Adrenal gland (tissue), 12 donors: Measurements from ENCODE around the gene NOL9. TPM values are rescaled to one million over a fixed set of nuclear protein-coding genes. Genes with fewer than 3 reads are reported as not detected.

ENCODE experiments used
- DNase-seq, 7 donors: peaks; one replicate each; pipeline ENCODE4 v3.0.0-alpha.2; 2019 to 2020
- H3K27ac ChIP-seq, 5 donors: fragments of 200-600 bp; sonication (generic) in 4 of 5; 1 replicate in 3 of 5; 2 replicates in 2 of 5; pipeline versions ENCODE4 v1.5.1 to v1.8.0; 2016 to 2020; ENCODE audit warnings: mild to moderate bottlenecking in 1 of 5
- H3K27me3 ChIP-seq: fragments of 200-600 bp; 2 replicates; pipeline ENCODE4 v1.8.0; 2021
- H3K36me3 ChIP-seq, 2 donors: fragments of 200-600 bp; replicated peaks in 1 of 2; 1 replicate in 1 of 2; 2 replicates in 1 of 2; pipeline versions ENCODE4 v1.5.1 to v1.8.0; 2018 to 2022
- H3K4me1 ChIP-seq, 2 donors: fragments of 200-600 bp; replicated peaks in 1 of 2; 1 replicate in 1 of 2; 2 replicates in 1 of 2; pipeline versions ENCODE4 v1.5.1 to v1.8.0; 2018 to 2021
- H3K4me3 ChIP-seq, 4 donors: fragments of 200-600 bp; sonication (generic) in 3 of 4; one replicate each; pipeline ENCODE4 v1.5.1; 2016 to 2018
- H3K9me3 ChIP-seq, 3 donors: fragments of 200-600 bp; sonication (generic) in 1 of 3; replicated peaks in 1 of 3; 1 replicate in 2 of 3; 2 replicates in 1 of 3; pipeline versions ENCODE4 v1.5.1 to v1.8.0; 2016 to 2021
- CTCF ChIP-seq, 6 experiments: fragments of 450-650 bp in 4 of 6; fragments of 200-600 bp in 2 of 6; sonication (generic) in 1 of 6; IDR thresholded peaks; 1 replicate in 5 of 6; 2 replicates in 1 of 6; pipeline versions ENCODE4 v1.5.1 to v1.8.0; 2016 to 2021; ENCODE audit warnings: antibody characterized with exemption in 6 of 6, mild to moderate bottlenecking in 2 of 6, moderate library complexity in 1 of 6
- POLR2A ChIP-seq, 2 donors: fragments of 450-650 bp; IDR thresholded peaks; one replicate each; pipeline ENCODE4 v1.6.1; 2017; ENCODE audit warnings: antibody characterized with exemption in 2 of 2, mild to moderate bottlenecking in 2 of 2, moderate library complexity in 1 of 2
- WGBS, 4 donors: extraction: QIAGEN DNeasy Blood & Tissue Kit in 2 of 4; methylation state at CpG; one replicate each; pipeline versions ENCODE4 v1.1.5 to v1.1.7; 2013 to 2017; 5-methylcytosine and 5-hydroxymethylcytosine counted together
- intact Hi-C, 2 donors: fragments of 100-400 bp; cut with DNase I; formaldehyde crosslinking; loops; one replicate each; pipeline versions ENCODE4 v1.14.1 to v1.15.0; 2022 to 2023
- polyA plus RNA-seq, 3 donors: library from polyadenylated mRNA; stranded (reverse); fragments of 200-250 nt in 2 of 3; fragments of 350-450 nt in 1 of 3; fragmentation: Illumina TruSeq in 1 of 3; extraction: RNeasy Lipid Tissue Mini Kit (QIAGEN cat#74804) in 1 of 3; gene quantifications; one replicate each; pipeline ENCODE4 v1.2.3, GENCODE V29; 2013 to 2014
- total RNA-seq, 9 donors: library from RNA; depleted of rRNA in 4 of 9; stranded (reverse); fragments of >200 nt in 4 of 9; fragments of 120-200 nt in 1 of 9; fragmentation: NEBNext Ultra II Directional in 1 of 9; extraction: Animal tissue kit (Norgen Biotek cat#: 25700) in 1 of 9; gene quantifications; one replicate each; pipeline versions ENCODE4 v1.1.0 to v1.2.4, GENCODE V29; 2013 to 2023
- donor health status: healthy with polysubstance abuse.
- donor health status: Bipolar disorder and iron deficiency.
- donor health status: DM: yes; HTN: yes; CAD: no.
- donor health status: DM: no; HTN: no; CAD: no.
- donor health status: DM: no; HTN: no; CAD: no.
- donor health status: DM: yes; HTN: yes; CAD: no.

NOL9 gene
- total and polyA plus RNA-seq, 12 donors = 5.9 to 39.7 (median 19.7) TPM

GRCh38 chr1:6509220-6509918, 44.9 kb downstream of the NOL9 start:
- H3K36me3 ChIP-seq = no peaks in the 10 kb centered on the region
- no peaks in the 10 kb centered on the region for H3K9me3 ChIP-seq
- H3K4me3 ChIP-seq = no peak overlapping the region
- H3K27me3 ChIP-seq = no peaks in the 10 kb centered on the region
- peaks cover 0 to 25% of the 10 kb centered on the region in 2 donors for H3K4me1 ChIP-seq
- peak overlapping the region in 1 of 5 donors; percentile 26 for H3K27ac ChIP-seq
- DNase-seq = no peak
- intact Hi-C loops = no loop called here
- TF ChIP-seq CTCF (IDR thresholded peaks at IDR 0.05) = no peak
- TF ChIP-seq POLR2A (IDR thresholded peaks at IDR 0.05) = no peak
- WGBS, 4 donors = 67 to 85% (median 74%) methylated on average over 5 to 20 of the region's 20 CpGs

DNA sequence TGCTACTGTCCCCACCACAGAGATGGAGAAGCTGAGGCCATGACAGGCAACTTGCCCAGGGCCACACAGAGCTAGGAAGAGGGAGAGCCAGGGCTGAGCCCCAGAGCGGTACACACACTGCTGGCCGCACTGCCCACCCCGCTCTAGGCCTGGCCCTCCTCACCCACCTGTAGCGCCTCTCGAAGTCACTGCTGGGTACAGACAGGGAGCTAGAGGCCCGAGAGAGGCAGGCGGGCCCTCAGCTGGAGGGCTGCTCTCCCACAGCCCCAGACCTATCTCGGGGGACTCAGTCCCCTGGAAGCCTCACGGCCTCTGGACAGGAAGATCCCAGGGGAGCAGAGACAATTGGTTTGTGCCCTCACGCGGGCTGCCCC, 45.5 kb downstream of the NOL9 start:
- DNase-seq = no peak

GRCh38 chr1:6508154-6508815, 46.0 kb downstream of the NOL9 start:
- Histone ChIP-seq H3K27ac (no peak overlapping the region), H3K4me3 (no peak overlapping the region), H3K9me3 (no peaks in the 10 kb centered on the region), H3K4me1 (peaks cover 0 to 25% of the 10 kb centered on the region in 2 donors), H3K27me3 (no peaks in the 10 kb centered on the region), H3K36me3 (no peaks in the 10 kb centered on the region)
- DNase-seq = no peak
- intact Hi-C loops = no loop called here
- TF ChIP-seq CTCF (IDR thresholded peaks at IDR 0.05) (no peak), POLR2A (IDR thresholded peaks at IDR 0.05) (no peak)
- WGBS, 4 donors = 81 to 88% (median 83%) methylated on average over 1 to 18 of the region's 18 CpGs

More for the DNA sequence above, 45.5 kb downstream of the NOL9 start:
- WGBS, 4 donors = 90 to 100% (median 90%) methylated on average over 2 to 11 of the region's 11 CpGs
- intact Hi-C loops = no loop called here
- Histone ChIP-seq H3K4me3 (no peak overlapping the region), H3K4me1 (peaks cover 0 to 25% of the 10 kb centered on the region in 2 donors), H3K9me3 (no peaks in the 10 kb centered on the region), H3K36me3 (no peaks in the 10 kb centered on the region), H3K27me3 (no peaks in the 10 kb centered on the region), H3K27ac (peak overlapping the region in 1 of 5 donors; percentile 26)
- no peak for TF ChIP-seq CTCF (IDR thresholded peaks at IDR 0.05)
- no peak for TF ChIP-seq POLR2A (IDR thresholded peaks at IDR 0.05)

GRCh38 chr1:6507461-6507911, 46.8 kb downstream of the NOL9 start:
- Histone ChIP-seq H3K4me1 (peaks cover 3 to 32% of the 10 kb centered on the region in 2 donors), H3K36me3 (no peaks in the 10 kb centered on the region), H3K9me3 (no peaks in the 10 kb centered on the region), H3K27me3 (no peaks in the 10 kb centered on the region), H3K4me3 (no peak overlapping the region), H3K27ac (peak overlapping the region in 1 of 5 donors; percentile 12)
- no peak for DNase-seq
- WGBS, 4 donors = 61 to 80% (median 62%) methylated on average over 1 to 12 of the region's 12 CpGs; no CpG with 5 or more reads in 1 of the 4 donors
- TF ChIP-seq CTCF (IDR thresholded peaks at IDR 0.05) = no peak
- no peak for TF ChIP-seq POLR2A (IDR thresholded peaks at IDR 0.05)
- intact Hi-C loops = no loop called here
